NCI-H2107 treated with DMSO at 0.1 percent for 48 hours (cell line): Measurements from ENCODE around the gene ART5.
"Not testable (repeated sequence)": the region's sequence is repeated elsewhere in the genome, so short reads cannot be mapped to it uniquely, and the experiment has no call there.

ENCODE experiments used
- DNase-seq: peaks from one replicate; lab custom pipeline; 2025; ENCODE audit not compliant: unreplicated experiment; lab: John Stamatoyannopoulos, UW

Gene ART5

DNA sequence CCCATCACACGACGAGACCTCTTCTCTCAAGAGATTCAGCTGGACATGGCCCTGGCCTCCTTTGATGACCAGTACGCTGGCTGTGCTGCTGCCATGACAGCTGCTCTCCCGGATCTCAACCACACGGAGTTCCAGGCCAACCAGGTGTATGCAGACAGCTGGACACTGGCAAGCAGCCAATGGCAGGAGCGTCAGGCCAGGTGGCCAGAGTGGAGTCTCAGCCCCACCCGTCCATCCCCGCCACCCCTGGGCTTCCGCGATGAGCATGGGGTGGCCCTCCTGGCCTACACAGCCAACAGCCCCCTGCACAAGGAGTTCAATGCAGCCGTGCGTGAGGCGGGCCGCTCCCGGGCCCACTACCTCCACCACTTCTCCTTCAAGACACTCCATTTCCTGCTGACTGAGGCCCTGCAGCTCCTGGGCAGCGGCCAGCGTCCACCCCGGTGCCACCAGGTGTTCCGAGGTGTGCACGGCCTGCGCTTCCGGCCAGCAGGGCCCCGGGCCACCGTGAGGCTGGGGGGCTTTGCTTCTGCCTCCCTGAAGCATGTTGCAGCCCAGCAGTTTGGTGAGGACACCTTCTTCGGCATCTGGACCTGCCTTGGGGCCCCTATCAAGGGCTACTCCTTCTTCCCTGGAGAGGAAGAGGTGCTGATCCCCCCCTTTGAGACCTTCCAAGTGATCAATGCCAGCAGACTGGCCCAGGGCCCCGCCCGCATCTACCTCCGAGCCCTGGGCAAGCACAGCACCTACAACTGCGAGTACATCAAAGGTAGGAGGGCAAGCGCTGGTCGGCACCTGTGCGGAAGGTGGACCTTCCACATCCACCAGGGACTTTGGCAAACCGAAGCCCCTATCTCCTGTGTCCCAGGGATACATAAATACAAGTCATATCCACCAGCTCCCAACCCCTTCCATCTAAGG, 18.1 kb upstream of the ART5 start:
- no peak for DNase-seq

- no peak for DNase-seq
Observed at GRCh38 chr11:3658252-3658651, 16.5 kb upstream of the ART5 start.

- DNase-seq: not testable (repeated sequence)
Observed at GRCh38 chr11:3657331-3657730, 15.5 kb upstream of the ART5 start.

- no peak for DNase-seq
Observed at GRCh38 chr11:3655547-3655946, 13.8 kb upstream of the ART5 start.

DNA sequence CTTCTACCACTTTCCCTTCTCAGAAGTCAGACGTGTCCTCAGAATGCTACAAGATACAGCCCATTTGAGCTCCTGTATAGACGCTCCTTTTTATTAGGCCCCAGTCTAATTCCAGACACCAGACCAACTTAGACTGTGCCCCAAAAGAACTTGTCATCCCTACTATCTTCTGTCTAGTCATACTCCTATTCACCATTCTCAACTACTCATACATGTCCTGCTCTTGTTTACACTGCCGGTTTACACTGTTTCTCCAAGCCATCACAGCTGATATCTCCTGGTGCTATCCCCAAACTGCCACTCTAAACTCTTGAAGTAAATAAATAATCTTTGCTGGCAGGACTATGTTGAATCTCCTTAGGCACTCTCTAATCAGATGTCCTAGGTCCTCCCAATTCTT, 10.7 kb upstream of the ART5 start:
- DNase-seq: not testable (repeated sequence)

DNA sequence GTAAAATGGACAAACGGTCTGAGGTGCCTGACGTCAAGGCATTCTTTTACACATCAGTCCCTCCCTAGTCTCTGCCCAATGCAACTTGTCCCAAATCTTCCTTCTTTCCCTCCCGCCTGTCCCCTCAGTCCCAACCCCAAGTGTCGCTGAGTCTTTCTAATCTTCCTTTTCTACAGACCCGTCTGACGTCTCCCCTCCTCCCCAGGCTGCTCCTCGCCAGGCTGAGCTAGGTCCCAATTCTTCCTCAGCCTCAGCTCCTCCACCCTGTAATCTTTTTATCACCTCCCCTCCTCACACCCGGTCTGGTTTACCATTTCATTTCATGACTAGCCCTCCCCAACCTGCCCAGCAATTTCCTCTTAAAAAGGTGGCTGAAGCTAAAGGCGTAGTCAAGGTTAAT, 7.6 kb upstream of the ART5 start:
- not testable (repeated sequence) for DNase-seq

GRCh38 chr11:3648843-3649242, 7.1 kb upstream of the ART5 start:
- not testable (repeated sequence) for DNase-seq

DNA sequence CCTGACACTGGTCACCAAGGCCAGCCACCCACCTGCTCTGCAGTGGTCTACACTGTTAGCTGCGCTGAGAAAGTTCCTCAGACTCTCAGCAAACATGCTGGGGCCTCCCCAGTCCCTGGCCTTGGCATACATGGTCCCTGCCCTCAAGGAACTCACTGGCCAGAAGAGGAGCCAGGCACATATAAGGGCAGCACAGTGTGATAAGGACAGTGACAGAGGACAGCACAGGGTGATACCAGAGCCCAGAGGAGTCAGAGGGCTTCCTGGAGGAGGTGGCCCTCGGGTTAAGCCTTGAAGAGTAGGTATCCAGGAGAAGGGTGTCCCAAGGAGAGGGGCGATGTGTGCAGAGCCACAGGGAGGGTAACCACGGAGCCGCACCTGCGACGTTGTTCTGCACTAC, 3.8 kb upstream of the ART5 start:
- no peak for DNase-seq

- no peak for DNase-seq
Observed at GRCh38 chr11:3644817-3645235, 3.0 kb upstream of the ART5 start, which contains the start of gene ART1. Gene ART1 (plus strand): TSS chr11:3645128. CDS start chr11:3659214, 14,086 bp downstream.

- DNase-seq: not testable (repeated sequence)
Observed at GRCh38 chr11:3643102-3643546, 1.3 kb upstream of the ART5 start.

DNA sequence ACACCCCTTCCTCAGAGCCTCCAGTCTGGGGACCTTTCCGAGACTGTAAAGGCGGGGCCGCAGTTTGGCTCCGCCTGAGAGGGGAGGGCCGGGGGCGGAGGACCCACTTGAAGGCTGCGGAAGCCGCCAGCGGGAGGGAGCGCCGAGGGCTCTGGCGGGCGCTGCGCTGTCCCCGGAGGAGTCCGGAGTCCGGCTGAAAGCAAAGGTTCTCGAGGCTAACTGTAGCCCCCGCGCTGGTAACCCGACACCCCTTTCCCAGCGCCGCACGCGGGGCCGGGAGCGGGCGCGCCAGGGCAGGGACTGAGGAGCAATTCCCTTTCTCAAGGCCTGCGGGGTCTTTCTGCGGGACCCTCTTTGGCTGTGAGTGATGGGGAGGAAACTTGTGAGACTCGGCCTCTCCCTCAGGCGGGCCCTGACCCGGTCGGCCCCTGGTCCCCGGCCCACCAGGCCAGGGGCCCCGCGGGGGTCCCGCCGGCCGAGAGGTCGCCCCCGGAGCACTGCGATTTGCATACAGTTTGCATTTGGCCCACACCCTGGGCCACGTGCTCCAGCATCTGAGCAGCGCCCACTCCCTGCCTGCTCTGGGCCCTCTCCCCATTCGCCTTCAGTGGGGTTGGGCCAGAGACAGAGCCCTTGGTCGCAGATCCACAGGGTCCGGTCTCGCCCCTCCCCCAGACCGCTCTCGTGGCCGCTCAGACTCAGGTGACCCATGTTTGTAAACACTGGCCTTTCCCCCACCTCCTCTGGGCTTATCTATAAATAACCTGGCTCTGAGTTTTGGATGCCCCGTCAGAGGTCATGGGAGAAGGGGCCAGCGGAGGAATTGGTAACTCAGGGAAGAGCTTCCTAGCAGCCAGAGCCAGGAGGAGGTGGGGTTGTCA, 519 bp upstream of the ART5 start:
- DNase-seq: no peak

- DNase-seq: no peak
Observed at GRCh38 chr11:3641191-3641590, 601 bp downstream of the ART5 start.

DNA sequence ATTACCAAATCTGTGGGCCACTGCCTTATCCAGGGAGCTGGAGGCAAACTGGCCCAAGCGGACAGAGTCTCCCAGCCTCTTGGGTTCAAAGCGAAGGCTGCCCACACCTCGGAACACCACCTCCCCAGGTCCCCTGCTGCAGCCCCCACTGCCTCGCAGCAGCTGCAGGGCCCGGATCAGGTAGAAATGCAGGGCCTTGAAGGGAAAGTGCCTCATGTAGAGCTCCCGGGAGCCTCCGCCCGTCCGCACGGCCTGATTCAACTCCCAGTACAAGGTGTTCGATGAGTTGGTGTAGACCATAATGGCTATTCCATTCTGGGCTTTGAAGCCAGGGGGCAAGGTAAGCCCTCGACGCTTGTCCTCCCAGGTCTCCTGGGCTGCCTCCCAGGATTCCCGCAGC, 2.0 kb downstream of the ART5 start:
- DNase-seq: no peak

GRCh38 chr11:3638513-3638912, 3.3 kb downstream of the ART5 start:
- DNase-seq: no peak

GRCh38 chr11:3637201-3637600, 4.6 kb downstream of the ART5 start:
- no peak for DNase-seq

DNA sequence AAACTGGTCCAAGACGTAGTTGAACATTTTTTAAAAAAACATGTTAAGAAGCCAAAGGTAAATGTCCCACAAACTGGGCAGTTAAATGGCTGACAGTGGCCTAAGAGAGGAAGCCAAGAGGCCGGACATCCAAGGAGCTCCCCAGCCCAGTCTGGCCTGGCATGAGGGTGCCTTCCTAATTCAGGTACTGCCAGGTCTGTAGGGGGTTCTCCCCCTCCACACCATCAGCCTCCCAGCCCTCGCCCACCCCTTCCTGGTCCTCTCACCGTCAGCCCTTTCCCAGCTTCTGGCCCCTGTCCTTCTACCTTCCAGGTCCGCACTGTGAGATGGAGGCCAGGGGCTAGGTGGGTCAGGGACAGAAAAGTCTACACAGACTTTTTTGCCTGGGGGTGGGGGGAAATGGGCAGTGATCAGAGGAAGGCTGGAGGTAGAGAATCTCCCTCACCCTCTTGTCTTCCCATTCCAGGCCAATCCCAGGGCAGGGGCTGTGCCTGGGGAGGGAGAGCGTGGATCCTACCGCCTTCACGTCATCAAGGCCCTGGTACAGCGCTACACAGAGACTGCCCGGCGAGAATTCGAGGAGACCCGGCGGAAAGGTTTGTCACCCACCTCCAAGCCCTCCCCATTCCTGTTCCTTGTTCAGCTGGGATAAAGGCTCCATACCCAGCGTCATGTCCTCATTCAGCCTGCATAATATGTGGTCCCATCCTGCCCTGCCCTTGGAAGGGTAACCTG, 6.0 kb downstream of the ART5 start:
- no peak for DNase-seq

GRCh38 chr11:3632070-3632660, 9.6 kb downstream of the ART5 start:
- no peak for DNase-seq

DNA sequence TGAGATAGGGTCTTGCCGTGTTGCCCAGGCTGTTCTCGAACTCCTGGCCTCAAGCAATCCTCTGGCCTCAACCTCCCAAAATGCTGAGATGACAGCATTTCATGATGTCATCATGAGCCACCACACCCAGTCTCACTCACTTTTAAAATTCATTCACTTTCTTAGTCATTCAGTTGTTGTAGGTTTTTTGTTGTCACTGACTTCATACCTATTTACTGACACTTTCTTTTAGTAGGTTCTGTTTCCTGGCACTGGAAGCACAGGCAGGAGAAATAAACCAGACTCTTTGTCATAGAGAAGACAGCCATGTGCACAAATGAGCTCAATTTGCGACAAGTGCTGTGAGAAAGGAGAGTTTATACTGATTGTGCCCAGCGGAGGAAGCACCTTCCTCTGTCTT, 10.5 kb downstream of the ART5 start:
- no peak for DNase-seq

DNA sequence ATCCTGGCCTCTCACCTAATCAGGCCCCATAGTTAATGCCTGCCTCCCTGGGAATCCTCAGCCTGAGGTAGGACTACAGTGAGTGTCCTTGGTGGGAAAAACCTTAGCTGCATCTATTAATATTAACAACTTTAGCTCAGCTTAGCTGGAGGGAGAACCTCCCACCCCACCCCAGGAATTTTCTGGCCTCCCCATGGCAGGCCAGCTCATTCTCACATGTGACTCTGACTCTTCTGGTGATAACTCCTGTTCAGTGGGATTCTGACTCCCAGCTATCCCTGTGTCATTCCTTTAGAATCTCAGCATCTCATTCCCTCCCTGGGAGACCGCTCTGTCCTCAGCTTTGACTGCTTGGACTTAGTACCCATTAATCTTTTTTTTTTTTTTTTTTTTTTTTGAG, 14.5 kb downstream of the ART5 start:
- DNase-seq: no peak

- no peak for DNase-seq
Observed at GRCh38 chr11:3626250-3626960, 15.4 kb downstream of the ART5 start.
